ENCODE data around the gene VARS1.

The VARS1 gene

DNA sequence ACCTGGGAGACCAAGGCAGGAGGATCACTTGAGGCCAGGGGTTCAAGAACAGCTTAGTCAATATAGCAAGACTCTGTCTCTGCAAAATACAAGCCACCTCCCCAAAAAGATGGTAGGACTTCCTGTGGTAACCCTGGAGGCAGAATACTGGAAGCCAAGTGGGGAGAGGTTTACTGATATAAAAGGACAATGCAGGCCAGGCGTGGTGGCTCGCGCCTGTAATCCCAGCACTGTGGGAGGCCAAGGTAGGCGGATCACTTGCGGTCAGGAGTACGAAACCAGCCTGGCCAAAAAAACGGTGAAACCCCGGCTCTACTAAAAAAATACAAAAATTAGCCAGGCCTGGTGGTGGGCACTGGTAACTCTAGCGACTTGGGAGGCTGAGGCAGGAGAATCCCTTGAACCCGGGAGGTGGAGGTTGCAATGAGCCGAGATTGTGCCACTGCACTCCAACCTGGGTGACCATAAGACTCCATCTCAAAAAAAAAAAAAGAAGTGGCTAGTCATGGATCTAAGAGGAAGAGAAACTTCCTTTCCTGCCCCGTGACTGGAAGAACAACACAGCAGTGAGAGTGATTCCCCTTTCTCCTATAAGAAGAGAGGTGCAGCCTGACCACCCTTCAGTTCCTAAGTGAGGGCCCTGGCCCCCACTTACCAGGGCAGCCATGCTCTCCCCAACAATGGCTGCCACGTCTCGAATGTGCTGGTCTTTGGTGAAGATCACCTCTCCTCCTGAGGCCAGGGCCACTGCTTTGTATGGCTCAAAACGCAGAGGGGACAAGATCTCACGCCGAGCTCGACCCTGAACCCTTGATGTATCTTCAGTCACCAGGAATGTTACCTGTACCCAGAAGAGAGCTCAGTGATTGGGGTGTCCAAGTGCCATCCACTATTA is 26.9 kb downstream of the VARS1 start:
- TF ChIP-seq GATA2 (IDR thresholded peaks at IDR 0.05; ENCODE audit: low read depth, low read length) (no peak), GATA3 (IDR thresholded peaks at IDR 0.05; ENCODE audit: low read depth, low read length) (no peak)

DNA sequence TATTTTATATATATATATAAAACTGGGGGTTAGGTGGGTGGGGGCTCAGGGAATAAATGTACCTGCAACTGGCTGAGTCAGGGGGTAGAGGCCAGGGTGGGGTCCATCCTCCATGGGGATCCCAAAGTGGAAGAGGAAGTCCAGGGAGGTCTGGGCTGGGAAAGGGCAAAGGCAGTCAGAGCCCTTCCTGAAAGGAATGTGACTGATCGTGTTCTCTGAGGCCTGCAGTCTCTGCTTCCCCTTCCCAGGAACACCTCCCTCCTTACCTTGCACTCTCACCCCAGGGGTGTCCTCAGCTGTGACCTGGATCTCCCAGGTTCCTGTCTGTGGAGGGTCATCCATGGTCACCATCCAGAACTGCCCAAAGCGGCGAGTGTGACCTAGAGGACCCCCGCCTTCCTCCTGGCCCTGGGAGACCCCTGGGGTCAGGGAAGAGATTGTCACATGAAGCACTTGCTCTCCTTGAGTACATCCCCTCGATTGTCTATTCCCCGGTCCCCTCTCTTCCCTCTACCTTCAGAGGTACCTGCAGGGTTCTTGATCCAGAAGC is 28.4 kb downstream of the VARS1 start:
- TF ChIP-seq GATA2 (IDR thresholded peaks at IDR 0.05; ENCODE audit: low read depth, low read length): no peak

DNA sequence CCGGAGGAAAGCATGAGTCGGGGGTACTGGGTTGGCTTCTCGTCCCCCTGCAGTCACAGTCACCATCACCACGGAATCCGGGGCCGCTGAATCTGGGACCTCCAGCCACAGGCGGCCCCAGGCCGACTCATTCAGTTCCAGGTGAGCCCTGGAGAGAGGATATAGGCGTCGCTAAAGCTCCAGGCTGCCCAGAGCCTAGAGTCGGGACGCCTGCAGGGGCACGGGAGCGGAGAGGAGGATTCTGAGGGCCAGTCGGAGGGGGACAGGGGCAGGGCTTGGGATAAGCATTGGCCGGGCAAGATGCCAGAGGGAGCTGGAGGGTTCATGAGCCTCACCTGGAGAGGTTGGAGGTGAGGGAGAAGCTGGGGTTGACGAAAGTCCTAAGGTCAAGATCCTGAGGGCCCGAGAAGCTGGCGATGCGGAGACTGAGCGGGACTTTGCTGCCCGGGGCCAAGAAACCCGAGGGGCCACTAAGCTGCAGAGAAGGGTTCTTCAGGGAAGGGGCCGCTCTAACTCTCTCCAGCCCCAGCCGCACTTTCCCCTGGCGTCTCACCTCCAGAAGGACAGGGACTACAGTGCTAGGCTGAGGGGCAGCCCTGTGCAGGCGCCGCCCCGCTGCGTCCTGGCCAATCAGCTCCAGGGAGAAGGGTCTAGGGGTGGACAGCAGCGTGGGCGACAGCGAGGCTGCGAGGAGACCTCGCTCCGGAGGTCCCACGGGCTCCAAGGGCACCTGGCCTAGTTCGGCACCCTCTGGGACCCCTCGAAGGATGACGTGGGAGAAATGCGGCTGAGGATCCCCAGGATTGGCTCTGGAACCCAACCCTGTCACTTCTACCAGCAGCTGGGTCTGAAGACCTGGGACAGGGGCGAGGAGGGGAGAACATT is 29.4 kb downstream of the VARS1 start:
- TF ChIP-seq GATA3 (IDR thresholded peaks at IDR 0.05; ENCODE audit: low read depth, low read length) (no peak), GATA2 (IDR thresholded peaks at IDR 0.05; ENCODE audit: low read depth, low read length) (no peak)

DNA sequence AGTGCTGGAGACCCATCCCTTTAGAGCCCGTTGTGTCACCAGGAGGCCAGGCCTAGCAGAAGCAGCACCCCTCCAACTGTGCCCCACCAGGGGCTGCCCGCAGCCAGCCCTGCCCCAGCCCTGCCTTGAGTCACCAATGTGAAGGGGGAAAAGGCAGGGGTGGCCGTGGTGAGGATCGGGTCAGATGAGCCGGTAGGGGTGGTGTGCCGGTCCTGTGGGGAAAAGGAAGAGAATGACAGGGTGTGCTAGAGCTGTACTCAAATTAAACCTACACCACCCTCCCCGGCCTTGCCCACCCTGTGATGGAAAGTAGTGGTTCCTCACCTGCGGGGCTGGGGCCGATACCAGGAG is 30.0 kb downstream of the VARS1 start:
- TF ChIP-seq GATA3 (IDR thresholded peaks at IDR 0.05; ENCODE audit: low read depth, low read length) (no peak), GATA2 (IDR thresholded peaks at IDR 0.05; ENCODE audit: low read depth, low read length) (no peak)

DNA sequence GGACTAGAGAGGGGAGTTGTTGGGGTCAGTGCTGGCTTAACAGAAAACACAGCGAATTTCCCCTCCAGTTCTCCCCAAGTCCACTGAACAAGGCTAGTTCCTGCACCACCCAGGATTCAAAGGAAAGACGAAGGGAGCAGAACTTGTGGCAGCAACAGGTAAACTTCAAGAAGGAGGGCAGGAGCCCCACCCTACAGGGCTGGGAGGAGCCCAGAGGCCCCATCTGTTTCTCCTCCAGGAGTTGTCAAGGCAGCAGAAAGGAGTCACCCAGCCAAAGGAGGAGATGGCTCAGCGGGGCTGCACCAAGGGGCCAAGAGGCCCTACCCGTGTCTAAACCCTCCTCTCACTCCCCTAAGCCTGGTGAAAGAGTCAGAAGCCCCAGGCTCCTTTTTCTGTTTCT is 31.4 kb downstream of the VARS1 start:
- no peak for TF ChIP-seq GATA2 (IDR thresholded peaks at IDR 0.05; ENCODE audit: low read depth, low read length)

DNA sequence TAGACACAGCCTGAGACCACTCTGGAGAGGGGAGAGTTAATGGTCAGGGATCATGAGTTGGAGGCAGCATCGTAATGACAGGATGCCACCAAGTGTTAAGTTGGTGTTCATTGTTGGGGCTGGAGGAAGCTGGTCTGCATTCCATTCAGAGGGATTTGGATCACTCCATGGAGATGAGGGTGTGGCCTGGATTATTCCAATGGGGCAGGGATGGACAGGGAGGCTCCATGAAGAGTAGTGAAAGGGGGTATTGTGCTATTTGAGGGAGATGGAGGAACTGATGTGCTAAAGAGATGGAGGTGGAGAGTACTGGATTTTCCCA is 32.0 kb downstream of the VARS1 start:
- TF ChIP-seq GATA3 (IDR thresholded peaks at IDR 0.05; ENCODE audit: low read depth, low read length) (no peak), GATA2 (IDR thresholded peaks at IDR 0.05; ENCODE audit: low read depth, low read length) (no peak)

DNA sequence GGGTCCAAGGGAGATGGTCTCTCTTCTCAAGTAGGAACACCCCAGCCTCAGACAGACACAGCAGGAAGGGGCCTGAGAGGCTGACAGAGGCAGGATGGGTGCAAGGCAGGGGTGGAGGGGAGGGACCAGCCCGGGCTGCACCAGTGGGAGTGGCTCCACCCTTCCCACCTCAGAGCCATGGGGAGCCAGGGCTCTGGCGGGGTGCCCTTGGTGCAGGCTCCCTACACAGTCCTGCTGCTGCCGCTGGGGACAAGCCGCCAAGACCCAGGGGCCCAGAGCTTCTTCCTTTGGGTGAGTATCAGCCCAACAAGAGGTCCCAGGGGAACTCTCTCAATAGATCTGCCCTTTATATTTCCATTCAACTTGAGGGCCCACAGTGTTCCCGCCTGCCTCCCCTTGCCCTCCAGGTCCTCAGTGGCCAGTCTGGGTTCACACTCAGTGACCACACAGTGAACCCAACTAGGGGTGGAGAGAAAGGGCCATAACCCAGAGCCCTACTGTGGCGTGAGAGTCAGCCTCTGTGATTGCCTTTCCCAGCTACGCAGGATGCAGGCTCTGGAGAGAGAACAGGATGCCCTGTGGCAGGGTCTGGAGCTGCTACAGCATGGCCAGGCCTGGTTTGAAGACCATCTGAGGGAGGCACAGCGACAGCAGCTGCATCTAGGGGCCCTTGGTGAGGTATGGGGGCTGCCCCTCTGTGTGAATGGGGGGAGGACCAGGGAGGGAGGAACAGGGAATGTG is 32.5 kb downstream of the VARS1 start:
- TF ChIP-seq GATA2 (IDR thresholded peaks at IDR 0.05; ENCODE audit: low read depth, low read length) (no peak), GATA3 (IDR thresholded peaks at IDR 0.05; ENCODE audit: low read depth, low read length) (no peak)

DNA sequence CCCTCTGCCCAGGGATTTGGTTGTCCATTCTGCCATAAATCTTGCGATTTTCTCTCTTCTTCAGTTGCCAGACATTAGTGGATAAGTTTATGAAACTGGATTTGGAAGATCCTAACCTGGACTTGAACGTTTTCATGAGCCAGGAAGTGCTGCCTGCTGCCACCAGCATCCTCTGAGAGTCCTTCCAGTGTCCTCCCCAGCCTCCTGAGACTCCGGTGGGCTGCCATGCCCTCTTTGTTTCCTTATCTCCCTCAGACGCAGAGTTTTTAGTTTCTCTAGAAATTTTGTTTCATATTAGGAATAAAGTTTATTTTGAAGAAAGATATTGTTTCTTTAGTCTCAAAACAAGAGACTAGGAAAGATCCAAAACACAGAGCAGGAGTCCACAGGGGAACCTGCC is 33.2 kb downstream of the VARS1 start, which contains the start of gene SAPCD1:
Gene SAPCD1, plus strand, starts transcription at position 301 of the 400 bp plus-strand sequence. CDS start 399 bp downstream, outside the sequence.
- TF ChIP-seq GATA2 (IDR thresholded peaks at IDR 0.05; ENCODE audit: low read depth, low read length) (no peak), GATA3 (IDR thresholded peaks at IDR 0.05; ENCODE audit: low read depth, low read length) (no peak)

DNA sequence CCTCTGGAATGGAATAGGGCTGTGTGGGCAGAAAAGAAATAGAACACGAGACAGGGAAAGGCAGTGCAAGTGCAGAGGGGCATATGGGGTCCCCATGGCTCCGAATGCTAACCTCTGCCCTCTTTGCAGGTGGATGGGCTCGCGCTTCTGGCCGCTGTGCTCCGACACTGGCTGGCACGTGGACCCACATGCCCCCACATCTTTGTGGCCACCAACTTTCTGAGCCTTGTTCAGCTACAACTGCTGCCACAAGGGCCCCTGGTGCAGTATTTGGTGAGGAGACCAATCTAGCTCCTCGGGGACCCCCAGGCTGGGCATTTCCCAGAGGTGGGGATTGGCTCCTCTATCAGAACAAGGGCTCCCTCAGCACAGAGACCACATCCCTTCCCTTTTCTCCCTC is 34.2 kb downstream of the VARS1 start:
- TF ChIP-seq GATA3 (IDR thresholded peaks at IDR 0.05; ENCODE audit: low read depth, low read length) (no peak), GATA2 (IDR thresholded peaks at IDR 0.05; ENCODE audit: low read depth, low read length) (no peak)

DNA sequence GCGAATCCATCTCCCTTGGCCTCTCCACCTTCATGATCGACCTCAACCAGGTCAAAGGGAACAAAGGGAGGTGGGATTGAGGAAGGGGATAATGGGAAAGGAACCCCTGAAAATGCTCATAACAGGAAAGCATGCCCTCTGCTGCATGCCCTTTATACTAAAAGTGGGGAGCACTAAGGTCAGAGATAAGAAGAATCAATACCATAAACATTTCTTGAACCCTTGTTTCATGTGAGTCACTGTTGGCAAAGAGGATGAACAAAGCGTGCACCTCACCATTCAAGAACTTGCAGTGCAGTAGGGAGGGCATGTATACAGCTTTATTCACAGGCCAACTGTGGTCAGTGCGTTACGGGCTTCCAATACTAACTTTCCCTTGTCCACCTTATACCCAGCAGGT is 34.8 kb downstream of the VARS1 start:
- TF ChIP-seq GATA2 (IDR thresholded peaks at IDR 0.05; ENCODE audit: low read depth, low read length) (no peak), GATA3 (IDR thresholded peaks at IDR 0.05; ENCODE audit: low read depth, low read length) (no peak)

DNA sequence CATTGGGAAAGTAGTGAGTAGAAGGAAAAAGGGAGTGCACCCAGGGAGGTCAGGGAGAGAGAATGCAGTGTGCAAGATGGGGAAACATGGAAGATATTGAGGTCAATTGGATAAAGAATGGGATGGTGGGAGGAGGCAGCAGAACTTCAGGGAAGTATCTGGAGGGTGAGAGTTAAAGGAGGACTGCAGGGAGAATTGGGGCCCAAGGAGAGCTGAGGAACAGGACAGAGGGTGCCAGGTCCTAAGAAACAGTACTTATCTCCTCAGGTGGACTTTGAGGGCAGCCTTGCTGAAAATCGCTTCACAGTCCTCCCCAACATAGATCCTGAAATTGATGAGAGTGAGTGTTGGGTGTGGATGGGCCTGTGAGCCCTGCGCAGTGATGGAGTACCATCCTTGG is 37.3 kb downstream of the VARS1 start:
- TF ChIP-seq GATA2 (IDR thresholded peaks at IDR 0.05; ENCODE audit: low read depth, low read length) (no peak), GATA3 (IDR thresholded peaks at IDR 0.05; ENCODE audit: low read depth, low read length) (no peak)

DNA sequence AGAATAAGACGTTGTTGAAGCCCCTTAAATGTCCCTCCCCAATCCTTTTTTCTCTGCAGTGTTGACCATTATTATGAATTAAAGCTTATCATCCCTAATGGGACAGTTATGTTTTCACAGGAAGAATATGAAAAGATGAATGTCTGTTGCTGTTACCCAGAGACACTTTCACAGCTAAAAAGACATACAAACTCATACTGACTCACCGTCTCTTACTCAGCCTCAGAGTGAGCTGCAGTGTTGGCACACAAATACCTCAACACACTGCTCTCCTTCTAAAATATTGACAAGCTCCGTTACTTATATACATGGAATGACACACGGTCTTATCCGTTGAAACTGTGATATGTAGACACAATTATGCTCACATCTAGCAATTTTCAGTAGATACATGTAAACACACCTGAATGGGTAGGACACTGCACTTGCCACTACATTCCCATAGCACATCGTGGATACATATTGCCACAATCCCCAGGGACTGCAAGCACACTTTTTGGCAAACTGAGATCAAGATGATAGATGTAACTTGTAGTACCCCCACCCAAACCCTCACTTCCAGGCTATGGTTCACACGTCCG is 42.7 kb downstream of the VARS1 start:
- TF ChIP-seq GATA3 (IDR thresholded peaks at IDR 0.05; ENCODE audit: low read depth, low read length) (no peak), GATA2 (IDR thresholded peaks at IDR 0.05; ENCODE audit: low read depth, low read length) (no peak)

DNA sequence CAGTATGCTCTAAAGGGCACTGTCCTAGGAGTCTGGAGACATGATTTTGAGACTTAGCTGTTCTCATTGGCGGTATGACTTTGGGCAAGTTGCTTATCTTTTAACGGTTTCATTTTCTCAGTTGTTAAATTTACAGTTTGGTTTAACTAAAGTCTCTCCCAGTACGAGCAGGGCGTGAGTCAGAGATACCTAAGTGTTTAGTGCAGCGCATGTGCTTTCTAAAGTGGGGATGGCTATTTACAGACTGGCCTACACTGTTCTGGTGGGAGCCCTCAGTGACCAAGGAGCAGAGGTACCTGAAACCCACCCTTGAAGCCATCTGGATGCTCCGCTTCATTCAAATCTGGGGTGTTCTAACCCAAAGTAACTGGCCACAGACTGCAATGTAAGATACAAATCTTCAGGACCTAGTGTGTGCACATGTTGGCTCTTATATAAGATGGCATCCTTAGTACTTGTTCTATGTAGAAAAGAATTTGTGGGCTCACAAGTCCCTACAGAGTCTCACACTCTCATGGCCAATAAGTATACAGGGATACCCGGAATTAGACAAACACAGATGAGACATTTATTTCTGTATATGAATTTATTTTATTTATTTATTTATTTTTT is 45.0 kb downstream of the VARS1 start:
- no peak for TF ChIP-seq GATA3 (IDR thresholded peaks at IDR 0.05; ENCODE audit: low read depth, low read length)
- no peak for TF ChIP-seq GATA2 (IDR thresholded peaks at IDR 0.05; ENCODE audit: low read depth, low read length)
